ENCODE results near the gene LMCD1.

DNA sequence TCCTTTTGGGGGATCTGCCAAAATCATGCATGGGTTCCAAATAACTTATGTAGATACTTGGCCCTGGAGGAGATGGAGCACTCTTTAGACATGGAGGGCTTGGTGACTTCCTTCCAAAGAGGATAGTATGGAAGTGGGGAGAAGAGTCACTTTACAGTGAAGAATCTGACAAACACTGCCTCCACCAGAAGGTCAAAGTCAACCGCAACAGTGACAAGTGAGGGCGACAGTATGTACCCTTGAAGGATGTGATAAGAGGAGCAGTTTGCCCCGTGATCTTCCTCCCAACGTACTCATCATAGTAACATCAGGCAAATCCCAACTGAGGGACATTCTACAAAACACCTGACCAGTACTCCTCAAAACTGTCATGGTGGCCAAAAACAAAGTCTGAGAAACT, 62.0 kb downstream of the LMCD1 start:
- TF ChIP-seq EZH2phosphoT487 (IDR thresholded peaks at IDR 0.05; ENCODE audit: unreplicated experiment) (no peak), EZH2 (IDR thresholded peaks at IDR 0.05; ENCODE audit: low read depth, unreplicated experiment) (no peak)

All from GM23338 (cell line).